ENCODE data around the gene CALML5.

The CALML5 gene

DNA sequence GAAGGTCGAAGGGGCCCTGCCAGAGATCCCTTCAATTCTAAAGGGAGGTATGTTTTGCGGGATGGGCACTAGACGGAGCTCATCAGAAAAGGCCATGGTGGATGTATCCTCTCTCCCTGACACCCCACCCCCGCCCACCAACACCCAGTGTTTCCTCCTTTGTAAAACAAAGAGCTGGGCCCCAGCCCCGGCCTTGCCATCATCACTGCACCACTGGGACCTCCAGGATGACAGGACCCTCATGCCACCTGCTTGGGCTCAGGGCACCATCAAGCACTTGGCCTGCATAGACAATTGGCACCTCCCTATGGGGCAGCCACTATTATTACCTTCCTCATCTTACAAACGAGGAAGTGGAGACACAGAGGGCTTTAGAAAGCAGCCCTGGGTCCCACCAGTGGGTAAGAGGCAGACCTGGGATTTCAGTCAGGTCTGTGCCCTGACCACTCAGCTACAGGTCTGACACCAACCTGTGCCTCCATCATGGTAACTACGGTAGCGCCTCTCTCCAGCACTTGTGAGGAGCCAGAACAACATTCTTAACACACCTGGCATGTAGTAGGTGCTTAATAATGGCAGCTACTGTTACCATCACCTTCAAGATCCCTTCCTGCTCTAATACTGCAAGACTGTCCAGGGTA is 27.4 kb upstream of the CALML5 start:
- WGBS (ENCODE audit: insufficient coverage, insufficient read length): no CpG with 5 or more reads among the region's 8 CpGs

DNA sequence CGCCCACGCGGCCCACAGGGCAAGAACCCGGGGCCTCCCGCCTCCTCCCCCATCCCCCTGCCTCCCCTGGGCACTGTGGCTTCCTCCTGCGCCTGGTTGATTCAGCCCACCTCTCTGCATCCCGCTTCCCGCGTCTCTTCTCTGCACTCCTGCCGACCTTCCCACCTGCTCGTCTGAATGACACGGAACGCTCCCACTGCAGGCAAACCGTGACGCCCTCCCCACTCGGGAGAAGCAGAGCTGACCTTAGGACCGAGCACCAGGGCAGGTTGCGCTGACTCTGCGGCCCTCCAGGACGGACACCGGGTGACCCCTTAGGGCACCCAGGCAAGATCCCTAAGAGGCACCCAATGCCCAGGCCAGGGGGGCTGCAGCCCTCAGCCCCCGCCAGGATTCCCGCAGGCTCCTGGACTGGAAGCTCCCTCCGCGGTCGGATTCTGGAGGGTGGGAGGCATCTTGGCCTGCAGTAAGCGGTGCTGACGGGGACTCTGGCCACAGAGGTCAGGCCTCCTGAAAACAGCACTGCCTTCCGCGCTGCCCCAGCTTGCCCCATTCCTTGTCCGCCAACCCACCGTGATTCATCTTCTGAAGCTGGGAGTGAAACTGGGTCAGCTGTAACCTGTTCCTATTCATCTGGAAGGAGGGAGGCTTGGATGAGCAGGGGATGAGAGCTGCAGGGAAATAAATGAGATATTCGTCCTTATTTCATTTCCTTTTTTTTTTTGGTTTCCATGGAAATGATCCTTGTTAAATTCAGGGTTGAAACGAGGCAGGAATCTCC is 26.4 kb upstream of the CALML5 start:
- H3K36me3 ChIP-seq (ENCODE audit: control insufficient read depth, insufficient read depth, low read length): no peaks in the 10 kb centered on the region
- no peaks in the 10 kb centered on the region; the same call in 1 of the 2 replicates for H3K4me1 ChIP-seq (ENCODE audit: control insufficient read depth, insufficient read depth, low read length)
- H3K27ac ChIP-seq (ENCODE audit: low read length): no peak overlapping the region
- no peak for DNase-seq (ENCODE audit: low read depth, low spot score)
- H3K9me3 ChIP-seq (ENCODE audit: control insufficient read depth, insufficient read depth, low read length): no peaks in the 10 kb centered on the region
- WGBS (ENCODE audit: insufficient coverage, insufficient read length): no CpG with 5 or more reads among the region's 34 CpGs
- H3K27me3 ChIP-seq (ENCODE audit: control insufficient read depth, insufficient read depth, low read length): no peaks in the 10 kb centered on the region
- no peak overlapping the region for H3K4me3 ChIP-seq (ENCODE audit: low read length)

More for the DNA sequence above, 27.4 kb upstream of the CALML5 start:
- Histone ChIP-seq H3K9me3 (ENCODE audit: control insufficient read depth, insufficient read depth, low read length) (no peaks in the 10 kb centered on the region), H3K36me3 (ENCODE audit: control insufficient read depth, insufficient read depth, low read length) (no peaks in the 10 kb centered on the region), H3K4me3 (ENCODE audit: low read length) (no peak overlapping the region), H3K27ac (ENCODE audit: low read length) (no peak overlapping the region), H3K4me1 (ENCODE audit: control insufficient read depth, insufficient read depth, low read length) (no peaks in the 10 kb centered on the region; the same call in 1 of the 2 replicates), H3K27me3 (ENCODE audit: control insufficient read depth, insufficient read depth, low read length) (no peaks in the 10 kb centered on the region)
- no peak for DNase-seq (ENCODE audit: low read depth, low spot score)

DNA sequence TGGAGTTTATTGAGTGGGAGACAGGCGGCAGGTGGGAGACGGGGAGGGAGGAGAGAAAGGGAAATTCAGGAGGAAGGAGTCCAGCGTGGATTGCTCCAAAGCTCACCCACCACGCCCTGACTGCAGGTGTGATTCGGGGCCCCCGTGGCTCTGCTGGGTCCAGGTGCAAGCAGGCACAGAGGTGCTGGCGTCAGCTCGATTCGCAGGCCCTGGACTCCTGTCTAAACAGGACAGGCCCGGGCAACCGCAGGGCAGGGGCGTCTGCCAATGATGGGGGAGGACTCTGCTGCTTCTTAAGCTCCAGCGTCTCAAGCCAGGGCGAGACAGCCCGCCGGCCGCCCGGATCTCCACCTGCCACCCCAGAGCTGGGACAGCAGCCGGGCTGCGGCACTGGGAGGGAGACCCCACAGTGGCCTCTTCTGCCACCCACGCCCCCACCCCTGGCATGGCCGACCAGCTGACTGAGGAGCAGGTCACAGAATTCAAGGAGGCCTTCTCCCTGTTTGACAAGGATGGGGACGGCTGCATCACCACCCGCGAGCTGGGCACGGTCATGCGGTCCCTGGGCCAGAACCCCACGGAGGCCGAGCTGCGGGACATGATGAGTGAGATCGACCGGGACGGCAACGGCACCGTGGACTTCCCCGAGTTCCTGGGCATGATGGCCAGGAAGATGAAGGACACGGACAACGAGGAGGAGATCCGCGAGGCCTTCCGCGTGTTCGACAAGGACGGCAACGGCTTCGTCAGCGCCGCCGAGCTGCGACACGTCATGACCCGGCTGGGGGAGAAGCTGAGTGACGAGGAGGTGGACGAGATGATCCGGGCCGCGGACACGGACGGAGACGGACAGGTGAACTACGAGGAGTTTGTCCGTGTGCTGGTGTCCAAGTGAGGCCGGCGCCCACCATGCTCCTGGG is 25.5 kb upstream of the CALML5 start, which contains the start of gene CALML3:
TSS of gene CALML3 (plus strand) at position 321 of the 920 bp plus-strand sequence. CDS start at position 446, 125 bp downstream.
- no peak for DNase-seq (ENCODE audit: low read depth, low spot score)
- H3K9me3 ChIP-seq (ENCODE audit: control insufficient read depth, insufficient read depth, low read length): no peaks in the 10 kb centered on the region
- WGBS (ENCODE audit: insufficient coverage, insufficient read length): no CpG with 5 or more reads among the region's 64 CpGs
- H3K4me3 ChIP-seq (ENCODE audit: low read length): no peak within 1 kb of the TSS
- H3K4me1 ChIP-seq (ENCODE audit: control insufficient read depth, insufficient read depth, low read length): no peaks in the 10 kb centered on the region; the same call in 1 of the 2 replicates
- H3K27ac ChIP-seq (ENCODE audit: low read length): no peak within 1 kb of the TSS
- no peaks in the 10 kb centered on the region for H3K27me3 ChIP-seq (ENCODE audit: control insufficient read depth, insufficient read depth, low read length)
- no peaks in the 10 kb centered on the region for H3K36me3 ChIP-seq (ENCODE audit: control insufficient read depth, insufficient read depth, low read length)

- Histone ChIP-seq H3K4me1 (ENCODE audit: control insufficient read depth, insufficient read depth, low read length) (no peaks in the 10 kb centered on the region; the same call in 1 of the 2 replicates), H3K9me3 (ENCODE audit: control insufficient read depth, insufficient read depth, low read length) (no peaks in the 10 kb centered on the region), H3K36me3 (ENCODE audit: control insufficient read depth, insufficient read depth, low read length) (no peaks in the 10 kb centered on the region), H3K27ac (ENCODE audit: low read length) (no peak overlapping the region), H3K27me3 (ENCODE audit: control insufficient read depth, insufficient read depth, low read length) (no peaks in the 10 kb centered on the region), H3K4me3 (ENCODE audit: low read length) (no peak overlapping the region)
- no CpG with 5 or more reads among the region's 11 CpGs for WGBS (ENCODE audit: insufficient coverage, insufficient read length)
- DNase-seq (ENCODE audit: low read depth, low spot score): no peak
Observed at GRCh38 chr10:5523796-5524574, 24.6 kb upstream of the CALML5 start.

GRCh38 chr10:5522913-5523560 is 23.7 kb upstream of the CALML5 start:
- no peaks in the 10 kb centered on the region for H3K36me3 ChIP-seq (ENCODE audit: control insufficient read depth, insufficient read depth, low read length)
- WGBS (ENCODE audit: insufficient coverage, insufficient read length): no CpG with 5 or more reads among the region's 7 CpGs
- no peaks in the 10 kb centered on the region for H3K27me3 ChIP-seq (ENCODE audit: control insufficient read depth, insufficient read depth, low read length)
- H3K27ac ChIP-seq (ENCODE audit: low read length): no peak overlapping the region
- no peaks in the 10 kb centered on the region; the same call in 1 of the 2 replicates for H3K4me1 ChIP-seq (ENCODE audit: control insufficient read depth, insufficient read depth, low read length)
- H3K9me3 ChIP-seq (ENCODE audit: control insufficient read depth, insufficient read depth, low read length): no peaks in the 10 kb centered on the region
- H3K4me3 ChIP-seq (ENCODE audit: low read length): no peak overlapping the region
- DNase-seq (ENCODE audit: low read depth, low spot score): no peak

GRCh38 chr10:5519054-5519453 is 19.7 kb upstream of the CALML5 start:
- no peaks in the 10 kb centered on the region; the same call in 1 of the 2 replicates for H3K4me1 ChIP-seq (ENCODE audit: control insufficient read depth, insufficient read depth, low read length)
- H3K27ac ChIP-seq (ENCODE audit: low read length): no peak overlapping the region
- H3K27me3 ChIP-seq (ENCODE audit: control insufficient read depth, insufficient read depth, low read length): no peaks in the 10 kb centered on the region
- H3K36me3 ChIP-seq (ENCODE audit: control insufficient read depth, insufficient read depth, low read length): no peaks in the 10 kb centered on the region
- no peaks in the 10 kb centered on the region for H3K9me3 ChIP-seq (ENCODE audit: control insufficient read depth, insufficient read depth, low read length)
- no CpG with 5 or more reads among the region's 3 CpGs for WGBS (ENCODE audit: insufficient coverage, insufficient read length)
- no peak for DNase-seq (ENCODE audit: low read depth, low spot score)
- H3K4me3 ChIP-seq (ENCODE audit: low read length): no peak overlapping the region

DNA sequence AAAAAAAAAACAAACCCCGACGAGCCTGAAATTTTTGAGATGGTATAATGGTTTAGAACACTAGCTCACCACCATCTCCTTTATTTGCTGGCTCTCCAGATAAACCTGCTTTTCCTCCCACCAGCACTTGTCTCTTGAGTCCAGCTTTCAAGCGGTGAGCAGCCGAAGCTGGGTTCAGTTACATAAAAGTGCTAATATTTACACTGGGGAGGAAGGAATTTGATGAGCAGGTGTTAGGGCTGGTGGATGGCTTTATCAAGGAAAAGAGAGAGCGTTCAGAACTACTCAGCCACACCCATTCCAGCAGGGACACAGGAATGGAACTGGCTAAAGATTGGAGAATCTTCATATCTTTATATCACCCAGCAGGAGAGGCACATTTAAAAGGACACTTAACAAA is 18.8 kb upstream of the CALML5 start:
- no CpG with 5 or more reads among the region's 5 CpGs for WGBS (ENCODE audit: insufficient coverage, insufficient read length)
- H3K9me3 ChIP-seq (ENCODE audit: control insufficient read depth, insufficient read depth, low read length): no peaks in the 10 kb centered on the region
- no peak for DNase-seq (ENCODE audit: low read depth, low spot score)
- H3K27me3 ChIP-seq (ENCODE audit: control insufficient read depth, insufficient read depth, low read length): no peaks in the 10 kb centered on the region
- H3K27ac ChIP-seq (ENCODE audit: low read length): no peak overlapping the region
- no peaks in the 10 kb centered on the region; the same call in 1 of the 2 replicates for H3K4me1 ChIP-seq (ENCODE audit: control insufficient read depth, insufficient read depth, low read length)
- H3K36me3 ChIP-seq (ENCODE audit: control insufficient read depth, insufficient read depth, low read length): no peaks in the 10 kb centered on the region
- no peak overlapping the region for H3K4me3 ChIP-seq (ENCODE audit: low read length)

- no CpG with 5 or more reads among the region's 5 CpGs for WGBS (ENCODE audit: insufficient coverage, insufficient read length)
- Histone ChIP-seq H3K4me3 (ENCODE audit: low read length) (no peak overlapping the region), H3K9me3 (ENCODE audit: control insufficient read depth, insufficient read depth, low read length) (no peaks in the 10 kb centered on the region), H3K27me3 (ENCODE audit: control insufficient read depth, insufficient read depth, low read length) (no peaks in the 10 kb centered on the region), H3K4me1 (ENCODE audit: control insufficient read depth, insufficient read depth, low read length) (no peaks in the 10 kb centered on the region; the same call in 1 of the 2 replicates), H3K27ac (ENCODE audit: low read length) (no peak overlapping the region), H3K36me3 (ENCODE audit: control insufficient read depth, insufficient read depth, low read length) (no peaks in the 10 kb centered on the region)
- DNase-seq (ENCODE audit: low read depth, low spot score): no peak
Observed at GRCh38 chr10:5517546-5517945, 18.2 kb upstream of the CALML5 start.

GRCh38 chr10:5515948-5516761 is 16.8 kb upstream of the CALML5 start:
- Histone ChIP-seq H3K27ac (ENCODE audit: low read length) (no peak overlapping the region), H3K36me3 (ENCODE audit: control insufficient read depth, insufficient read depth, low read length) (no peaks in the 10 kb centered on the region), H3K27me3 (ENCODE audit: control insufficient read depth, insufficient read depth, low read length) (no peaks in the 10 kb centered on the region), H3K9me3 (ENCODE audit: control insufficient read depth, insufficient read depth, low read length) (no peaks in the 10 kb centered on the region), H3K4me1 (ENCODE audit: control insufficient read depth, insufficient read depth, low read length) (no peaks in the 10 kb centered on the region; the same call in 1 of the 2 replicates), H3K4me3 (ENCODE audit: low read length) (no peak overlapping the region)
- WGBS (ENCODE audit: insufficient coverage, insufficient read length): no CpG with 5 or more reads among the region's 10 CpGs
- no peak for DNase-seq (ENCODE audit: low read depth, low spot score)
